T-helper 9 cell (primary cell): Measurements from ENCODE around the gene ASB5.
"Not testable (repeated sequence)": the region's sequence is repeated elsewhere in the genome, so short reads cannot be mapped to it uniquely, and the experiment has no call there.

Source experiments
- DNase-seq: peaks from one replicate; pipeline ENCODE4 v3.0.0-alpha.2; 2020

ASB5 gene

DNA sequence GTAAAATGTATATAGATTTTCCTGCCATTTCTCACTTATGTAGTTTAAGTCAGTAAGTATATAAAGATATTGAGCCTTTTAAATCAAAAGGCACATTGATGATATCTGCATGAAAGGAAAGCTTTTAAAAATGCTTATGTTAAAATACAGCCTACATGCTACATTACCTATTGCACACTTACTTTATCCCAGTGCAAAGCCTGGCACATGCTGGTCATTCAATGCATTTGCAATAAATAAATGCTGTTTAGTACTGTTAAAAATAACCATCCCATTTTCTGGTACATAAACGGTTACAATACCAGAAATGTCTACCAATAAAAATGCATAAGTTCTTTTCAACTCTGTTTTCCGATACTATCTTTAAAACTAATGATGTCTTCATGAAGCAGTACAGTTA is 51.5 kb downstream of the ASB5 start:
- no peak for DNase-seq

GRCh38 chr4:176212351-176212750 is 56.7 kb downstream of the ASB5 start:
- not testable (repeated sequence) for DNase-seq

GRCh38 chr4:176210579-176211296 is 58.3 kb downstream of the ASB5 start:
- DNase-seq: no peak

DNA sequence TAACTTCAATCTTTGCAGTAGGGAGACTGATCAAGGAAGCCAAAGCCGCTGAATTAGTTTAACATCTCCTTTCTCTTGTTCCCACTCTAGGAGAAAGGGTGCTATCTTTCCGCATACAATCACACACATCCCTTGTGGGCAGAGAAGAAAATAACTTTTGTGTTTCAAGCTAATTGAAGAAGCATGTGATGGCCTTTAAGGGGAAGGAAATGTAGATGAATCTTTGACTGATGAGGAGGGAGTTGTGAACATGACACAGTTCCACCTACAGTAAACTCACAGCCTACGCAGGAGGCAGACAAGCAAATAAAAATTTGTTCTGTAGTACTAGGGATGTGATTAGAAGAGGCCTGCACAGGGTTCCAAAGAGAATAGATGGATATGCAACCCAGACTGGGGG is 58.9 kb downstream of the ASB5 start:
- DNase-seq: no peak

DNA sequence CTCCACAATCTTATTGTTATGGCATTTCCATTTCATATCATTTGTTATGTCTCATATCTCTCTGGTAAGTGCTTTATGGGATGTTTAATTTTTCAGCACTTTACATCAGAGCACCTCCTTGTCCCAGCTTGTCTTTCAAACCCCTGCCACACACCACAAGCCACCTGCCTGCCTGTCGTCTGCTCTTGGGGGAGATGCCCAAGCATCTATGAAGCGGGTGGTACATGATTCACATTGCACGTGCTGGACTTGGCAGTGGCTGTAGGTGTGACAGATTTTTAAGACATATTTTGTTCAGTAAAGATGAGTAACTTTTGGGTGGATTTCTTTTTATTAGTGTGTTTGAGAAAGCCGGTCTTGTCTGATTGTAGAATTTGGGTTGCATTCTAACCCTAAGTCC is 59.5 kb downstream of the ASB5 start:
- DNase-seq: no peak

DNA sequence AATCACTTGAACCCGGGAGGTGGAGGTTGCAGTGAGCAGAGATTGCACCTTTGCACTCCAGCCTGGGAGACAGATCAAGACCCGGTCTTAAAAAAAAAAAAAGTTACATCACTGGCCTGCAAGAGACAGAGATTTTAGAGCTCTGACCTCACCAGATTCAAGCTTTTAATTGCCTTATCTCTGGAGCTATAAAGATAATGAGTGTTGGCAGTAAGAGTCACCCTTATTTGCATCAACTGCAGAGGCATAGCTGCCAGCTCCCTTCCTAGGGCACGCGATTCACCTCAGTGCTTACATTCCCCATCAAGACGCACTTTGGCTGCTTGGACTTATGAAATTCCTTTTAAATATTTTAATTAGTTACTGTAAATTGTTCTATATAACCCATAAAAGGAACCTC is 61.2 kb downstream of the ASB5 start:
- no peak for DNase-seq

DNA sequence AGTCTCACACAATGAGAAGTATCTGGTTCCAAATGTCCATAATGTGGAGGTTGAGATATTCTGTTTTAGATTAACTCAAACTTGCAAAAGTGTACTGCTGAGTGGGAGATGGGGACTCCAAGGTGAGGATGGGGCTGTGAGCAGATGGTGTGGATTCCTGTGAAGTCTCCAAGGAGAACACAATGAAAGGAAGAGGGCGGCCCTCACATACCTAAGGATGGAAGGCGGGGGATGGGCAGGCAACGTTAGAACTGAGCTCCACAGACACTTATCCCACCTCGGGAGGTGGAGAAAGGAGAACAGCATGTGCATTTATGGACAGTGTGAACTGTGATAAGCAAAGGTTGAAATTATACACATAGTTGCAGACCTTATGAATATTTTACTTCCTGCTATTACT is 63.7 kb downstream of the ASB5 start:
- DNase-seq: no peak

DNA sequence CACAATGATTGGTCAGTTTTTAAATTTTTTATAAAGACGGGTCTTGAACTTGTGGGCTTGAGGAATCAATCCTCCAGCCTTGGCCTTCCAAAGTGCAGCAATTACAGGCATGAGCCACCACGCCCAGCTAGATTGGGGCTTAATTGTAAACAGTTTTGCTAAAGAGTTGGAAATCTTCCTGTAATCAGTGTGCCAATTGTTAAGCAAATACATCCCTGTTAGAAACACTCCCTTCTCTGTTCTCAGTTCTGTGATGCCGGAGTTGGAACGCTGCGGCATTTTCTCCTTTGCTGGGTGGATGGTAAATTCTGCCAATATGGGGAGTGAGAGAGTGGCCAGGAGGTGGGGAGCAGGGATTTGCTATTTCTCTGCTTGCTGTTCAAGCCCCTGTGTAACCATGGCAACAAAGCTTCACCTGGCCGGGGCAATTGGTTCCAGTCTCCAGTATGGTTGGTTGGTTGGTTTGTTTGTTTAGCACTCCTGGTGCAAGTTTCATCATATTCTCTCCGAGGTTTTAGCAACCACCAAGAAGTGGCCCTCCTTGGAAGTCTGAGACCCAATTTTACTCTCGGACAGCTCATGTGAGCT is 70.6 kb downstream of the ASB5 start:
- no peak for DNase-seq

DNA sequence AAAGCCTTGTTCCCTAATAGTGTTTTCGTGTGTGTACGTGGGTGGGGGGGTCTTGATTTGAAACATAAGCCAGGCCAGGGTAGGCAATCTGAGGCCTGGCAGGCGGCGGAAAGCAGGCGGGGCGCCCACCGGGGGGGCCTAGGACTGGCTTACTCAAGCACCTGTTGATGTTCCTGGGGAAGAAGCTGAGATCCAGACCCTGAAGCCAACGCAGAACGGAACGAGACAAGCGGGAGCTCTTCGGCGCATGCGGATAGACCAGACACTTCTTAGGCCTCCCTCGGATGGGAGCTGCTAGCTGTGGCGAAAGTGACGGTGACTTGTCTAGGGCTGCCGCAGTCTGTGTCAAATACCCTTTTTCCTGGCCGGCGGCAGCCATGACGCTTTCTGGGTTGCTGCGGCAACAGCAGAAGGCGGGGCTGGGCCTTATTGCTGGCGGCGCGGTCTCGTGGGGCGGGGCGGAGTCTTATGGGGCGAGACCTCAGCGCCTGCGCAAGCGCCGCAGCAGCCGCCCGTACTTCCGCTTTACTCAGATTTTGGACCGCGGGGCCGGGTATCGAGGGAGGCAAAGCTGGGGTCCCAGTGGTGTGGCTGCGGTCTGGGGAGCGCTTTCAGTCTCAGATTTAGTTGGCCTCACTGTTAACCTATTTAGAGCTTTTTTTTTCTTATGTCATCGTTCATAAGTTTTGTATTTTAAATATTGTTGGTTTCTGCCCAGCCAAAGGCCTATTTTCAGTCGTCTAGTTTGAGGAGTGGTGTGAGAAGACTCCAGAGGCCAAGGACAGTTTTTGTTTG is 73.6 kb downstream of the ASB5 start, which contains the start of gene SPATA4:
Gene SPATA4, minus strand, starts transcription at position 402 of the 795 bp plus-strand sequence. Its CDS starts 23 bp downstream, at position 379.
- peak; percentile 90 for DNase-seq

DNA sequence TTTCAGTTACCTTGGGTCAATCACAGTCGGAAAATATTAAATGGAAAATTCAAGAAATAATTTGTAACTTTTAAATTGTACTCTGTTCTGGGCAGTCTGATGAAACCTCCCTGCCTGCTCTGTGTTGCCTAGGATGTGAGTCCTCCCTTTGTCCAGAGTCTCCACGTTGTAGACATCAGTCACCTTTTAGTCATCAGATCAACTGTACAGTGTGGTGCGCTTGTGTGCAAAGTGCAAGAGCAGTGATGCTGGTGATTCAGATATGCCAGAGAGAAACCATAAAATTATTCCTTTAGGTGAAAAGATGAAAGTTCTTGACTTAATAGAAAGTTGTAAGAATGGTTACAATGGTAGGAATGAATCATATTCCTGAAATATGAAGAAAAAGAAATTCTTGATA is 75.1 kb downstream of the ASB5 start:
- no peak for DNase-seq

DNA sequence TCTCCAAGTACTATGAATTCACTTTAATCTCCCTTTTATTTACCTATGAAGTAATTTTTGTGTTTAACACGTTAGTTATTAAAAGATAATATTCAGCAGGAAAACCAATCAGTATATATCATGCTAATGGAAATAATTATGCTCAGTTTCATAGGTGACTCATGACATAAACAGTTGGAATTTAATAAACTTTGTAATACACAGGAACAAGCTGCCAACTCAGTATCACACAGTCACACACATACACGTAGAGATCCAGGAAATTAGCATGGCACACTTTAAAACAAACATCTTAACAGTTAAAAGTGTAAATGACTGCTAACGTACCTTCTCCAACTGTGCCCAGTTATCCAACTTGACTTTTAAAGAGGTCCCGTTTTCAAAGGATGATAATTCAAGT is 75.9 kb downstream of the ASB5 start:
- no peak for DNase-seq

GRCh38 chr4:176191974-176192373 is 77.0 kb downstream of the ASB5 start:
- DNase-seq: no peak

- DNase-seq: no peak
Observed at GRCh38 chr4:176189891-176190795, 78.9 kb downstream of the ASB5 start.

- no peak for DNase-seq
Observed at GRCh38 chr4:176188654-176189053, 80.4 kb downstream of the ASB5 start.

GRCh38 chr4:176187624-176188023 is 81.4 kb downstream of the ASB5 start:
- DNase-seq: no peak

GRCh38 chr4:176186671-176187395 is 82.2 kb downstream of the ASB5 start:
- no peak for DNase-seq

- DNase-seq: no peak
Observed at GRCh38 chr4:176186067-176186466, 83.0 kb downstream of the ASB5 start.

DNA sequence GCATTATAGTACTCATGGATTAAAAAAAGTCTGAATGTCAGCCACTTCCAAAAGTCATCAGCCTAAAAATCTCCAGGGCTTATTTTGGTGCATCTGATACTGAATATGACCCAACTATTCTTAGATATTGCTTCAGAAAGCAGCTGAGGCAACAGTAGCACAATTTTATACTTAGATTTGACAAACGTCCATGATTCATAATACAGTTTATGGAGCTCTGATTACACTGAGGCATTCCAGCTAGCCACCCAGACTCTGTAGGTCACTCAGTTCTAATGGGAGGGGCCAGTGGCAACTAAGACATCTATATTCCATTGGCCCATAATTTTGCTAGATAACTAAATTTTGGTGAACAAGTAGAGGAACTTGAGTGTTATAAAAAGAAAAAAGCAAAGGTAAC is 84.0 kb downstream of the ASB5 start:
- no peak for DNase-seq
